SU-DHL-6 (cell line): ENCODE results near the gene ATP13A1.
A peak's percentile ranks its signal among the peaks of the same experiment; 100 is the strongest.
"Not testable (repeated sequence)": the region's sequence is repeated elsewhere in the genome, so short reads cannot be mapped to it uniquely, and the experiment has no call there.

Experiments used
- H2AFZ ChIP-seq: fragments of 200-600 bp; sonication (generic); 2 replicates; pipeline ENCODE4 v1.6.1; 2014; ENCODE audit warnings: low read depth, mild to moderate bottlenecking, moderate library complexity, mixed read lengths, antibody characterized with exemption, low read length; ENCODE audit not compliant: severe bottlenecking
- H3F3A ChIP-seq: fragments of 200-600 bp; shearing (Covaris generic); 2 replicates; pipeline ENCODE4 v1.6.0; 2016; ENCODE audit warnings: antibody characterized with exemption, mild to moderate bottlenecking; ENCODE audit not compliant: insufficient read depth
- H3K27ac ChIP-seq: fragments of 200-600 bp; sonication (generic); 2 replicates; pipeline ENCODE4 v1.5.1; 2016; ENCODE audit warnings: low read depth, mild to moderate bottlenecking, low read length, moderate library complexity, mixed read lengths
- H3K27me3 ChIP-seq: fragments of 200-600 bp; sonication (generic), shearing (Covaris generic); 2 replicates; pipeline ENCODE4 v1.6.0; 2014; ENCODE audit warnings: mild to moderate bottlenecking, low read length
- H3K36me3 ChIP-seq: fragments of 200-600 bp; sonication (generic); 2 replicates; pipeline ENCODE4 v1.6.1; 2014; ENCODE audit warnings: mild to moderate bottlenecking, low read length, mixed read lengths
- H3K4me2 ChIP-seq: fragments of 300-600, 200-600 bp; shearing (Covaris generic), sonication (generic); 2 replicates; pipeline ENCODE4 v1.6.0; 2014; ENCODE audit warnings: low read length, low read depth, mild to moderate bottlenecking; ENCODE audit not compliant: poor library complexity, severe bottlenecking
- H3K4me3 ChIP-seq: fragments of 200-600 bp; sonication (generic); 2 replicates; pipeline ENCODE4 v1.5.1; 2014; ENCODE audit warnings: antibody characterized with exemption, low read length, mild to moderate bottlenecking, mixed read lengths; ENCODE audit not compliant: insufficient read depth, poor library complexity, severe bottlenecking
- H3K79me2 ChIP-seq: fragments of 200-600 bp; sonication (generic); 2 replicates; pipeline ENCODE4 v1.6.1; 2014; ENCODE audit warnings: mild to moderate bottlenecking, low read length, moderate library complexity; ENCODE audit not compliant: insufficient read depth
- H3K9ac ChIP-seq: fragments of 200-600 bp; sonication (generic); 2 replicates; pipeline ENCODE4 v1.7.0; 2014; ENCODE audit warnings: mild to moderate bottlenecking, low read length
- H3K9me2 ChIP-seq: fragments of 200-600 bp; sonication (generic); replicated peaks from 2 replicates; pipeline ENCODE4 v1.6.1; 2014; ENCODE audit warnings: low read length; ENCODE audit not compliant: insufficient read depth
- H3K9me3 ChIP-seq: fragments of 200-600 bp; sonication (generic); 2 replicates; pipeline ENCODE4 v1.6.1; 2014; ENCODE audit warnings: low read length, mixed read lengths; ENCODE audit not compliant: insufficient read depth
- H4K20me1 ChIP-seq: fragments of 200-600 bp; sonication (generic); 2 replicates; pipeline ENCODE4 v1.6.1; 2014; ENCODE audit warnings: low read depth, mild to moderate bottlenecking, antibody characterized with exemption, low read length, moderate library complexity, mixed read lengths
- CTCF ChIP-seq: fragments of 200-600 bp; sonication (generic); IDR thresholded peaks from one replicate; pipeline ENCODE4 v1.5.1; 2017; ENCODE audit warnings: antibody characterized with exemption, mild to moderate bottlenecking, low read length, moderate library complexity; ENCODE audit not compliant: insufficient read depth, poor library complexity, severe bottlenecking
- EZH2phosphoT487 ChIP-seq: fragments of 200-600 bp; sonication (generic), shearing (Covaris generic); conservative IDR thresholded peaks from 2 replicates; pipeline ENCODE4 v1.6.1; 2018; ENCODE audit warnings: mild to moderate bottlenecking, antibody characterized with exemption, low read length, moderate library complexity, mixed read lengths

Gene ATP13A1

DNA sequence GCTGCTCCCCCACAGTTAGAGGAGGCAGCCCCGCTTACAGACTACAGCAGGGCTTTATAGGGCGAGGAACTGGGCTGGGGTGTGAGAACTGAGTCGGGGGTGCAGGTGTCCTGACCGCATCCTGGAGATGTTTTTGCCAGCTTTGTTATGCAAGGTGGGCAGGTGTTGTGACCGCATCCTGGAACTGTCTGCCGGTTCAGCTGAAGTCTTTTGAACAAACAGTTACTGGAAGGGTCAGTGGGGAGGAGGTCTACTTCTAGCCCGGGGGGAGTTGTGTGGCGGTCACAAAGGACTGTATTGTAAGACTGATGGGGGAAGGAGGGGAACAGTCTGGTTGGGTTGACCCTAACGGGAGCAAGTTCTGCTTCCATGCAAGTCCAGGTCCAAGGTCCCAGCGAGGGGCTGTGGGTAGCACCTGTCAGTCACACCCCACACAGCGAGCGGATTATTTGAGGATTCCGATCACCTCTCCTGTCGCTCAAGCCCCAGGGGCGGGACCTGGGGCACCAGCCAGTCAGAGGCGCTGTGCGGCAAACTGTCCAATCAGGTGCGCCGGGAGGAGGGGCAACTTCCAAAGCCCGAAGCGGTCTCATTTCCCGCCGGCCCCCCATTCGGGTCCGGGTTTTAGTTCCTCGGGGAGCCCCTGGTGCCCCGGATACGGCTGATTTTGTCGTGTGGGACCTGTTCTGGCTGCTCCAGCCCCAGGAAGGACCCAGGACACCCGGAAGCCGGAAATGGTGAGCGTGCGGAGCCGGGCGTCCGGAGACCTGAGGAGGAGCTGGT lies 4.9 kb upstream of the ATP13A1 start, which contains the start of gene ZNF101:
TSS of gene ZNF101 (plus strand) at position 610 of the 783 bp plus-strand sequence. CDS start at position 735, 125 bp downstream.
- Histone ChIP-seq H3K27me3 (no peaks in the 10 kb centered on the region), H3K4me3 (peak within 1 kb of the TSS; percentile 100), H3K9me3 (no peaks in the 10 kb centered on the region), H3K4me2 (peak within 1 kb of the TSS; percentile 93), H2AFZ (no peak within 1 kb of the TSS), H3K79me2 (peaks cover 49% of the 10 kb centered on the region), H3K9me2 (no peaks in the 10 kb centered on the region), H3K27ac (peak within 1 kb of the TSS; percentile 90), H4K20me1 (no peaks in the 10 kb centered on the region), H3F3A (peaks cover 23% of the 10 kb centered on the region), H3K36me3 (0 out of 2 replicates have a peak, but pooled peaks cover 5% of the 10 kb centered on the region), H3K9ac (peak within 1 kb of the TSS; percentile 99)
- TF ChIP-seq EZH2phosphoT487, result no peak
- TF ChIP-seq CTCF, result no peak

- H3K36me3 ChIP-seq, H3K9me2 ChIP-seq, H3K9me3 ChIP-seq, H4K20me1 ChIP-seq, H3K4me3 ChIP-seq, H2AFZ ChIP-seq, H3K9ac ChIP-seq, H3K27me3 ChIP-seq: not testable (repeated sequence)
- Histone ChIP-seq H3K4me2 (peak overlapping the region; percentile 40), H3F3A (peaks cover 40% of the 10 kb centered on the region), H3K79me2 (peaks cover 43% of the 10 kb centered on the region), H3K27ac (peak overlapping the region; percentile 93)
Observed at GRCh38 chr19:19665420-19665948, 2.0 kb upstream of the ATP13A1 start.

DNA sequence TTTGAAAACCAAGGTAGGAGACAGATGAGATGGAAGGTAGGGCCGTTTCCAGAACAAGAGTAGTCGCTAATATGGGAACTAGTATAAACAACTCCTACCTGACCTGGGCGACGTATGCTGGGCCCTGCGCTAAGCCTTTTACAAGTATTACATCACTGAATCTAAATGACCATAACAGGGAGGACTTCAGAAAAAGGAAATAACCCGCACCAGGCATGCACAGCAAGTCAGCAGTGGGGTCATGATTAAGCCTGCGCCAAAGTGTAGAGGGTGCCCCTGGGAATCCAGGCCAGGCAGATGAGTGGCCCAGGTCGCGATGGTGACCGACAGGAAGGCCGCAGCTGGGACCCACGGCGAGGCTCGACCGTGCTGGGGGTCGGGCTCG lies 613 bp downstream of the ATP13A1 start:
- H3K79me2 ChIP-seq, result peaks cover 36% of the 10 kb centered on the region
- peak overlapping the region; percentile 93 for H3K27ac ChIP-seq
- no peaks in the 10 kb centered on the region for H3K27me3 ChIP-seq
- H3K4me2 ChIP-seq, result peak overlapping the region; percentile 95
- H2AFZ ChIP-seq, result no peak overlapping the region
- H3K9ac ChIP-seq, result peak overlapping the region; percentile 86
- peak overlapping the region; percentile 56 for H3K4me3 ChIP-seq
- H3F3A ChIP-seq, result peaks cover 34% of the 10 kb centered on the region
- H3K9me3 ChIP-seq, result no peaks in the 10 kb centered on the region
- H4K20me1 ChIP-seq, result no peaks in the 10 kb centered on the region
- no peaks in the 10 kb centered on the region for H3K9me2 ChIP-seq
- 0 out of 2 replicates have a peak, but pooled peaks cover 6% of the 10 kb centered on the region for H3K36me3 ChIP-seq
- TF ChIP-seq CTCF (no peak), EZH2phosphoT487 (no peak)

GRCh38 chr19:19662344-19662743 lies 1.1 kb downstream of the ATP13A1 start:
- H3K9ac ChIP-seq, result peak overlapping the region; percentile 86
- H3K27ac ChIP-seq, result peak overlapping the region; percentile 93

More at GRCh38 chr19:19662344-19662743, 1.1 kb downstream of the ATP13A1 start:
- Histone ChIP-seq H3K4me3 (peak overlapping the region; percentile 56), H4K20me1 (no peaks in the 10 kb centered on the region), H3K79me2 (peaks cover 33% of the 10 kb centered on the region), H3F3A (peaks cover 30% of the 10 kb centered on the region), H3K4me2 (peak overlapping the region; percentile 95), H3K27me3 (no peaks in the 10 kb centered on the region), H2AFZ (no peak overlapping the region), H3K9me2 (no peaks in the 10 kb centered on the region), H3K36me3 (0 out of 2 replicates have a peak, but pooled peaks cover 6% of the 10 kb centered on the region), H3K9me3 (no peaks in the 10 kb centered on the region)
- TF ChIP-seq EZH2phosphoT487, result no peak
- TF ChIP-seq CTCF, result no peak
